HepG2 (cell line): Measurements from ENCODE around the gene DPYD. TPM values are rescaled to one million over a fixed set of nuclear protein-coding genes. Genes with fewer than 3 reads are reported as not detected.

Experiments
- ATAC-seq: fragments of 200-7000 bp; cut with Tn5 transposase; 3 replicates; pipeline ENCODE4 v1.9.1; 2020; ENCODE audit warnings: mild to moderate bottlenecking, moderate library complexity
- BruUV-seq: library from RNA; stranded (reverse); fragments of 400-500 nt; replicated peaks from 2 replicates; lab custom pipeline; 2021; lab: Mats Ljungman, UMichigan
- CTCF ChIA-PET: fragments of 300-600 bp; formaldehyde crosslinking; extraction: SDS; loops from one replicate; lab custom pipeline; 2021; ENCODE audit warnings: low total read pairs, inconsistent platforms, low intra/inter-chr PET ratio; lab: Yijun Ruan, JAX
- POLR2A ChIA-PET: fragments of 350-600 bp; sonication (Branson Sonifier 250); formaldehyde crosslinking; loops from one replicate; lab custom pipeline; 2020; ENCODE audit warnings: antibody characterized with exemption, inconsistent platforms; lab: Yijun Ruan, JAX
- DNase-seq: peaks from one replicate; pipeline ENCODE4 v3.0.0-alpha.2; 2015; ENCODE audit warnings: low spot score
- FAIRE-seq: peaks from 3 replicates; lab custom pipeline; 2011; peaks lifted over from hg19 to GRCh38; lab: Jason Lieb, UNC
- H2AFZ ChIP-seq: one replicate; pipeline ENCODE4 v1.6.1; 2011; ENCODE audit warnings: low read length, inconsistent platforms
- H3K27ac ChIP-seq: fragments of 300-600 bp; 3 replicates; pipeline ENCODE4 v1.8.0; 2011; ENCODE audit warnings: mixed run types, mild to moderate bottlenecking, mixed read lengths, low read length, inconsistent platforms; ENCODE audit not compliant: insufficient read depth; ENCODE audit errors: extremely low read length
- H3K27me3 ChIP-seq, 2 experiments: fragments of 200-600 bp in 1 of 2; 2 replicates in 1 of 2; 3 replicates in 1 of 2; pipeline versions ENCODE4 v1.6.0 to v1.8.0; 2011; ENCODE audit warnings: low read length in 2 of 2, mild to moderate bottlenecking in 2 of 2, moderate library complexity in 2 of 2, inconsistent platforms in 1 of 2; ENCODE audit not compliant: insufficient read depth in 2 of 2, control insufficient read depth in 1 of 2
- H3K36me3 ChIP-seq, 2 experiments: fragments of 200-600 bp in 1 of 2; replicated peaks in 1 of 2; 2 replicates in 1 of 2; 3 replicates in 1 of 2; pipeline versions ENCODE4 v1.5.1 to v1.8.0; 2011; ENCODE audit warnings: low read length in 2 of 2, inconsistent platforms in 1 of 2; ENCODE audit not compliant: insufficient read depth in 2 of 2, control insufficient read depth in 1 of 2
- H3K4me1 ChIP-seq: 2 replicates; pipeline ENCODE4 v1.5.1; 2012; ENCODE audit warnings: low read length, inconsistent platforms; ENCODE audit not compliant: insufficient read depth
- H3K4me2 ChIP-seq: 2 replicates; pipeline ENCODE4 v1.6.0; 2011; ENCODE audit warnings: low read depth, low read length, inconsistent platforms
- H3K4me3 ChIP-seq, 3 experiments: fragments of 200-600 bp in 1 of 3; sonication (generic), shearing (Covaris generic) in 1 of 3; replicated peaks in 1 of 3; 2 replicates each; pipeline ENCODE4 v1.5.1; 2011 to 2016; ENCODE audit warnings: low read length in 3 of 3, inconsistent platforms in 2 of 3, low read depth in 2 of 3, mild to moderate bottlenecking in 2 of 3, control low read depth in 1 of 3, mixed read lengths in 1 of 3; ENCODE audit not compliant: insufficient read depth in 1 of 3
- H3K79me2 ChIP-seq: one replicate; pipeline ENCODE4 v1.6.1; 2011; ENCODE audit warnings: low read length, inconsistent platforms; ENCODE audit not compliant: insufficient read depth
- H3K9ac ChIP-seq: 2 replicates; pipeline ENCODE4 v1.6.0; 2011; ENCODE audit warnings: mild to moderate bottlenecking, low read depth, low read length, inconsistent platforms; ENCODE audit not compliant: insufficient read depth
- H3K9me3 ChIP-seq: 2 replicates; pipeline ENCODE4 v1.5.1; 2012; ENCODE audit warnings: mild to moderate bottlenecking, low read length
- H4K20me1 ChIP-seq: 2 replicates; pipeline ENCODE4 v1.6.0; 2011; ENCODE audit warnings: inconsistent platforms, mild to moderate bottlenecking, low read length, moderate library complexity; ENCODE audit not compliant: insufficient read depth
- ATF5 ChIP-seq: sonication (generic); formaldehyde crosslinking; IDR thresholded peaks from 2 replicates; pipeline ENCODE4 v1.4.0; 2020; ENCODE audit warnings: mild to moderate bottlenecking, low read depth, missing genetic modification reagents
- HOXD1 ChIP-seq: sonication (generic); formaldehyde crosslinking; IDR thresholded peaks from 2 replicates; pipeline ENCODE4 v1.5.0; 2020; ENCODE audit warnings: missing genetic modification reagents
- KDM3A ChIP-seq: IDR thresholded peaks from 2 replicates; pipeline ENCODE4 v1.6.1; 2018; ENCODE audit warnings: low read depth, missing compliant biosample characterization
- PBX3 ChIP-seq: sonication (generic); formaldehyde crosslinking; IDR thresholded peaks from 2 replicates; pipeline ENCODE4 v1.8.1; 2023; ENCODE audit warnings: missing genetic modification reagents, inconsistent platforms, borderline replicate concordance
- SIX1 ChIP-seq: sonication (generic); formaldehyde crosslinking; IDR thresholded peaks from 2 replicates; pipeline ENCODE4 v1.4.0; 2020; ENCODE audit warnings: missing genetic modification reagents, borderline replicate concordance
- ZBTB10 ChIP-seq: sonication (generic); formaldehyde crosslinking; IDR thresholded peaks from 2 replicates; pipeline ENCODE4 v1.4.0; 2020; ENCODE audit warnings: missing genetic modification reagents, borderline replicate concordance
- ZFX ChIP-seq: sonication (generic); formaldehyde crosslinking; IDR thresholded peaks from 2 replicates; pipeline ENCODE4 v1.4.0; 2020; ENCODE audit warnings: mild to moderate bottlenecking, low read depth, missing genetic modification reagents, moderate library complexity
- ZNF572 ChIP-seq: sonication (generic); formaldehyde crosslinking; IDR thresholded peaks from 2 replicates; pipeline ENCODE4 v1.5.1; 2020; ENCODE audit warnings: mild to moderate bottlenecking, missing genetic modification reagents
- ZNF605 ChIP-seq: sonication (generic); formaldehyde crosslinking; IDR thresholded peaks from 2 replicates; pipeline ENCODE4 v1.8.0; 2022; ENCODE audit warnings: mild to moderate bottlenecking, missing genetic modification reagents
- ZNF75D ChIP-seq: sonication (generic); formaldehyde crosslinking; IDR thresholded peaks from 2 replicates; pipeline ENCODE4 v1.8.1; 2023; ENCODE audit warnings: missing genetic modification reagents, mild to moderate bottlenecking, borderline replicate concordance
- ZNF766 ChIP-seq: sonication (generic); formaldehyde crosslinking; IDR thresholded peaks from 2 replicates; pipeline ENCODE4 v1.5.0; 2020; ENCODE audit warnings: missing genetic modification reagents, borderline replicate concordance
- ZNF839 ChIP-seq: sonication (generic); formaldehyde crosslinking; IDR thresholded peaks from 2 replicates; pipeline ENCODE4 v1.4.0; 2020; ENCODE audit warnings: missing genetic modification reagents, mild to moderate bottlenecking, borderline replicate concordance
- ZNF879 ChIP-seq: sonication (generic); formaldehyde crosslinking; IDR thresholded peaks from 2 replicates; pipeline ENCODE4 v1.8.1; 2023; ENCODE audit warnings: missing genetic modification reagents
- ZSCAN25 ChIP-seq: sonication (generic); formaldehyde crosslinking; IDR thresholded peaks from 2 replicates; pipeline ENCODE4 v1.8.0; 2022; ENCODE audit warnings: mild to moderate bottlenecking, missing genetic modification reagents
- WGBS: methylation state at CpG from one replicate; pipeline ENCODE4 v1.1.6; 2017; ENCODE audit warnings: low lambda C conversion rate; 5-methylcytosine and 5-hydroxymethylcytosine counted together
- in situ Hi-C: cut with HindIII; loops from 2 replicates; pipeline ENCODE4 v1.10.0; 2017; ENCODE audit warnings: low pct_unique_long_range_greater_than_20kb; ENCODE audit not compliant: extremely low pct_ligation_motif_present
- intact Hi-C: fragments of 100-400 bp; cut with micrococcal nuclease; formaldehyde crosslinking; loops from one replicate; pipeline ENCODE4 v1.10.0; 2022; ENCODE audit not compliant: unreplicated experiment
- polyA plus RNA-seq, 8 experiments: library from polyadenylated mRNA; depleted of rRNA in 3 of 8; stranded (reverse) in 7 of 8; unstranded in 1 of 8; fragments of >200 nt; fragmentation: Illumina TruSeq in 4 of 8; extraction: Trizol in 4 of 8; gene quantifications; 2 replicates each; pipeline versions ENCODE4 v1.2.1 to v1.2.3, GENCODE V29; 2011 to 2016; ENCODE audit warnings: low read depth in 4 of 8, missing spikeins in 1 of 8, mixed read lengths in 1 of 8; ENCODE audit not compliant: insufficient read depth in 1 of 8
- total RNA-seq, 5 experiments: library from RNA; depleted of rRNA; stranded (reverse); fragments of >200 nt; fragmentation: Illumina TruSeq; extraction: Trizol; gene quantifications; 2 replicates each; pipeline ENCODE4 v1.2.3, GENCODE V29; 2016; ENCODE audit warnings: low read depth in 1 of 5

DPYD gene
- total and polyA plus RNA-seq, 2 of the 13 experiments (the other 11 are each of a cell fraction or from before 2014, with no cell fraction given) = 1.3 to 3.4 TPM

GRCh38 chr1:97758541-97759057 is 162.2 kb downstream of the DPYD start:
- 77% methylated on average over 1 of the region's 1 CpG for WGBS
- no peaks in the 10 kb centered on the region for H4K20me1 ChIP-seq
- ATAC-seq (no peak), FAIRE-seq (no peak), DNase-seq (no peak)
- BruUV-seq = no TSS peak
- H3K4me2 ChIP-seq = no peak overlapping the region
- no peak overlapping the region for H3K27ac ChIP-seq
- intact Hi-C loops = no loop called here
- H3K9me3 ChIP-seq = no peaks in the 10 kb centered on the region
- no peak overlapping the region for H3K4me3 ChIP-seq
- no peaks in the 10 kb centered on the region for H3K36me3 ChIP-seq
- no peak for TF ChIP-seq ZNF605 (CRISPR knock-in tag)
- TF ChIP-seq ZBTB10 (CRISPR knock-in tag) = no peak
- no peak for TF ChIP-seq ZFX (CRISPR knock-in tag)
- no peak for TF ChIP-seq SIX1 (CRISPR knock-in tag)
- TF ChIP-seq ZNF766 (CRISPR knock-in tag) = no peak
- no peak for TF ChIP-seq KDM3A (CRISPR knock-in tag)
- no peak for TF ChIP-seq ATF5 (CRISPR knock-in tag)
- no peak for TF ChIP-seq ZNF75D (CRISPR knock-in tag)
- TF ChIP-seq ZSCAN25 (CRISPR knock-in tag) = no peak
- no peak for TF ChIP-seq PBX3 (CRISPR knock-in tag)
- TF ChIP-seq HOXD1 (CRISPR knock-in tag) = no peak
- TF ChIP-seq ZNF572 (CRISPR knock-in tag) = no peak
- TF ChIP-seq ZNF839 (CRISPR knock-in tag) = no peak
- TF ChIP-seq ZNF879 (CRISPR knock-in tag) = no peak
- H2AFZ ChIP-seq = no peak overlapping the region
- H3K27me3 ChIP-seq = no peaks in the 10 kb centered on the region; a peak in 1 of 5 replicates
- H3K9ac ChIP-seq = no peak overlapping the region
- CTCF ChIA-PET = no interaction called here
- in situ Hi-C loops = no loop called here
- no peaks in the 10 kb centered on the region for H3K79me2 ChIP-seq
- POLR2A ChIA-PET = no interaction called here
- no peaks in the 10 kb centered on the region for H3K4me1 ChIP-seq
